HG02763 (cell line): ENCODE data around the gene GMDS.

Experiments used
- ATAC-seq: cut with Tn5 transposase; IDR thresholded peaks from one replicate; pipeline ENCODE4 v1.9.1; 2021; ENCODE audit warnings: mild to moderate bottlenecking, moderate library complexity; ENCODE audit not compliant: unreplicated experiment

The GMDS gene

GRCh38 chr6:2141644-2142290 lies 103.6 kb downstream of the GMDS start:
- no peak for ATAC-seq

GRCh38 chr6:2140438-2141128 lies 104.8 kb downstream of the GMDS start:
- no peak for ATAC-seq

DNA sequence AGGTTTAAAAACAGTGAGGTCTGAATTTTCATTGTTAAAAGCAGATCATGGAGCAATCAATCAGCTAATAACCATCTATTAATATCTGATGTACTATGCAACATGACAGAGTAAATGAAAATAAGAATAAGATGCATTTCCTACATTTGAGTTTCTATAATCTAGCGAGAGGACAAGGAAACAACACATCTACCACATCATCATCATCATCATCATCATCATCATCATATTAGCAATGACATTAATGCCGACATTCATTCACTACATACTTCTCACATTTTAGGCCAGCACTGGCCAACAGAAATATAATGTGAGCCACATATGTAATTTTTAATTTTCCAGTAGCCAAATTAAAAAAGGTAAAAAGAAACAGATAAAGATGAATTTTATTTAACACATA lies 110.0 kb downstream of the GMDS start:
- no peak for ATAC-seq

- ATAC-seq = no peak
Observed at GRCh38 chr6:2134554-2134953, 110.9 kb downstream of the GMDS start.

DNA sequence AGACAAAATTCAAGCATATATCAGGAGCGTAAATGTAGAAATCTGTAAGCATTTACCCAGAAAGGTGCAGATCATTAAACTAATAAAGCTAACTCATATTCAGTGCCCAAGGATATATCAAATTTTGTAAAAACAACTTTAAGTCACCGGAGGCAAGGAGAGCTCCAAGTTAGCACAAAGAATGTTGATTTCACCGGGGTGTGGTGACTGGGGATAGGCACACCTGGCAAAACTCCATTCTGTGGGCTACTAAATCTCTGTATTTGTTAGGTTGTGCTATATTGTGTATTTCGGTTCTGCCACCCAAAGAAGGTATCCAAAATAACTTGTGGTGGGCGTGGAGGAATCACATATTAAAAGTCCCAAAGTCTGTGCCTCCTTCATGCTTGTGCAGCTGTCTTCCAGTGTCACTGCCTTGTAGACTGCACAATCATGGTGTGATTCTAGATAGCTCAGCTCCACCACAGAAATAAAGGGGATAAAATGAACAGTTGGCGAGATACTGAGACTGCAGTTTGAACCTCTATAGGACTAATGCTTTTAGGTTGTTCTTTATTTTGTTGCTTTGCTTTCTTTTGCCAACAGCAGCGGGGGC lies 111.6 kb downstream of the GMDS start:
- ATAC-seq = no peak

GRCh38 chr6:2132916-2133315 lies 112.5 kb downstream of the GMDS start:
- ATAC-seq = no peak

DNA sequence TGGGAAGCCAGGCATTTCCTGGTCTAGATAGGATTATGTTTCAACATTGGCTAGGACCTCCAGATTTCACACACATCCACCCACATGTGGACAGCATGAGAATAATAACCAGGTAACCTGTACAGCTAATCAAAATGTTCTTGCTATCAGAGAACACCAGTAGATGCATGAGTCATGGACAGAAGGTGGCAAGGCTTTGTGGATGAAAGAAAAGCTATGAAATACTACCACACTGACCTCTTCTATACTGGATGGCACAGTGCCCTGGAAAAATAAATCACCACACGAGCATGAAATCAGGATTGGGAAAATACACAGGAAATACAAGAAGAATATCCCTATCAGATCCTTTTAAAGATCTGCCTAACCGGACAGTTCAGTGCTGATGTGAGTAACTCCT lies 113.0 kb downstream of the GMDS start:
- no peak for ATAC-seq

GRCh38 chr6:2129182-2129621 lies 116.2 kb downstream of the GMDS start:
- no peak for ATAC-seq

GRCh38 chr6:2127484-2127911 lies 117.9 kb downstream of the GMDS start:
- peak; percentile 44 for ATAC-seq

DNA sequence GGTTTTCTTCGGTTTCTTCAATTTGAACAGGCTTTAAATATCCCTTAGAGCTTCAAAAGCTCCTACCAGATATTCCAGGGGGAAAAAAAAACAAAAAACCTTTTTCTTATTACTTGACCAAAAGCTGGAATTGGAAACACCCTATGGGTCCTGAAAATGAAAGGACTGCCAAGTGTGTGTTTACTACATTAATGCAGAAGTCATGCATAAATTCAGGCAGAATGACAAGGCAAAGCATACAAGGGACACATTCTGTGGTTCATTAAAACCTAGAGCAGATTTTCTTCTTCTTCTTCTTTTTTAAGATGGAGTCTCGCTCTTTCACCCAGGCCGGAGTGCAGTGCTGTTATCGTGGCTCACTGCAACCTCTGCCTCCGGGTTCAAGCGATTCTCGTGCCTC lies 119.1 kb downstream of the GMDS start:
- ATAC-seq = no peak

DNA sequence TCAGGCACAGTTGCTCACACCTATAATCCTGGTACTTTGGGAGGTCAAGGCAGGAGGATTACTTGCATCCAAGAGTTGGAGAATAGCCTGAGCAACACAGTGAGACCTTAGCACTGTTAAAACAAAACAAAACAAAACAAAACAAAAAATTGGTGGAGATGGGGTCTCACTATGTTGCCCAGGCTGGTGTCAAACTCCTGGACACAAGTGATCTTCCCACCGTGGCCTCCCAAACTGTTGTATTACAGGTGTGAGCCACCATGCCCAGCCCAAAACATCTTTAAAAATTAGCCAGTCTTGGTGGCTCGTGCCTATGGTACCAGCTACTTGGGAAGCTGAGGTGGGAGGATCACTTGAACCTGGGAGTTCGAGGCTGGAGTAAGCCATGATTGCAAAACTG lies 120.2 kb downstream of the GMDS start:
- ATAC-seq = no peak

- no peak for ATAC-seq
Observed at GRCh38 chr6:2124260-2124709, 121.1 kb downstream of the GMDS start.

DNA sequence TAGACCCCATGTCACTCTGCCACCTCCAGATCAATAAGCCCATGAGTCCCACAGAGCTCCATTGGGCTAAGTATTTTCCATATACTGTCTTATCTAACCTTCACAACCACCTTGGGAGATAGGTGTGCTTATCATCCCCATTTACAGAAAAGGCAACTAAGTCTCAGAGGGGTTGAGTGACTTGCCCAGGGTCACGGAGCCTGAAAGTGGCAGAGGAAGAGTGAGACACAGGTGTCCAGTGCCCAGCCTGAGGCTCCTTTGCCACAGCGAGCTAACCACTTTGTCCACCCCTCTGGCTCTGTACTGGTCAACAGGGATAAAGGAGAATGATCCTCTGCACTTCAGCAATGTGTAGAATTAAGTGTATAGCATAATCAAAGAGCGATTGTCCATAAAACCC lies 124.5 kb downstream of the GMDS start:
- no peak for ATAC-seq

DNA sequence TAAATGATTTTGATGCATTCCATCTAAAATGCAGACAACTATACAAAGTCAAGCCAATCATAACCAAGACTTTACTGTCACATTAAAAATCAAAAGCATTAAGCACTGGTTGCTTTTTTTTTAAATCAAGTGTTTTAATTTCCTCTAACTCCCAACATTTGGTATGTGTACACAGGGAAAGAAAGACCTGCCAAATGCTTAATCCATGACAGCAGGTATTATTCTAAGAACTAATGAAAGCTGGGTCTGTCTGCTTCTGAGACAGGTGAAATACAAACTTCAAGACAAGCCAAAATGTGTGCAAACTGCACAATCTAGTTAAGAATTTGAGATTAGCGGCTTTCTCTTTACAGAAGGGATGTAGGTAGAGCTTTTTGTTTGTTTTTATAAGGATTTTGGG lies 126.1 kb downstream of the GMDS start:
- no peak for ATAC-seq

- no peak for ATAC-seq
Observed at GRCh38 chr6:2118136-2118535, 127.3 kb downstream of the GMDS start.

DNA sequence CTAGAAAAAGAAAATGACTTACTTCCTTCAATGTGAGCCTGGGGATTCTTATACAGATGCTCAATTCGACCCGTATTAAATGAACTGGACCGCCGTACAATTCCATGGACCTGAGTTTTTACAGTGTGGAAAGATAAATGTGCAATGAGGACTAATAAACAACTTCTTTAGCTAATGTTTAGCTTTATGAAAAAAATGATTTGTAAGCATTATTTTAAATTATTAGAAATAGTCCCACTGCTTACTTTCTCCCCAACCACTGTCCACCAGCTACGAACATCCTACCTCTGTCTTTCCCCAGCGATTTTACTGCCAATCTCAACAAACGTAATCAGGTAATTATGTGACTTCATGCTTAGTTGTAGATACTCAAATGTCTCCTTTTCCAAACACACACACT lies 128.0 kb downstream of the GMDS start:
- ATAC-seq = no peak

- ATAC-seq = no peak
Observed at GRCh38 chr6:2116496-2116895, 128.9 kb downstream of the GMDS start.

GRCh38 chr6:2114100-2114499 lies 131.3 kb downstream of the GMDS start:
- ATAC-seq = no peak

DNA sequence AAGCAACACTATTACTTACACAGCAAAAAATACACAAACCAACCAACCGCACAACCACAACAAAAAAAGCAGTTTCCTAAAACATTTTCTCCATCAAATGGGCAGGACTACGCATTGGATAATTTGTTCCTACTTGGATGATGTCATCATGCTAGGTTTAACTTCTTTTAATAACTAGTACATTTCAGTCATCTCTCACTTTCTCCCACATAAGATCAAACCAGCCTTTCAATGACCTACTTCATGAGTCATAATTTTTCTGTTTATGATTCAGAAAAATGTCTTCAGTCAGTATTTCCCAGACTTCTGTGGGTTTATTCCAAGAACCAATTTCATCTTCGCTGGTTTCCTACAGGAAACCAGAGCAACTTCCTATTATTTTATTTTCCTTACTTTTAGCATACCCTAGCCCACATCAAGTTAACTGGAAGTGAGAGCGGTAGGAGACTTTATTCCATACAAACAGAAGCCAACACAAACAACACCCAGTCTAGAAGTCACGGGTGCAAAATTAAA lies 134.2 kb downstream of the GMDS start:
- ATAC-seq = no peak

DNA sequence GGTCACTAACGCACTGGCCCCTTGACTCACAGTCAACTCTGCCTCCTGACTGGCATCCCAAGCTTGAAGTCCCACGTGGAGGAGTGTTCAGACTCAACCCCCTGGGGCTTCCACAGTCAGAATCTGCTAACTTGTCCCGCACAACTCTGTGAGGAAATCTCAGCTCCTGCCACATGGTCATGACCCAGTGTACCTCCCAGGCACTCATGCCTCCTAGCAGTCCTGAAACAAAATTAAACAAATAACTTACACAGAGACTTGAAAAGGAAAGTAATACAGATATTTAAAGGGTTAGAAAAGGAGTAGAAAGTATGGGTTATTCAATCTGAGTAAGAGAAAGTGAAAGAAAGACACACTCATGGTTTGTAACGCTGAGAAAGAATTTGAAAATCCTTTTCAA lies 134.9 kb downstream of the GMDS start:
- no peak for ATAC-seq

GRCh38 chr6:2109796-2110195 lies 135.6 kb downstream of the GMDS start:
- ATAC-seq = no peak

DNA sequence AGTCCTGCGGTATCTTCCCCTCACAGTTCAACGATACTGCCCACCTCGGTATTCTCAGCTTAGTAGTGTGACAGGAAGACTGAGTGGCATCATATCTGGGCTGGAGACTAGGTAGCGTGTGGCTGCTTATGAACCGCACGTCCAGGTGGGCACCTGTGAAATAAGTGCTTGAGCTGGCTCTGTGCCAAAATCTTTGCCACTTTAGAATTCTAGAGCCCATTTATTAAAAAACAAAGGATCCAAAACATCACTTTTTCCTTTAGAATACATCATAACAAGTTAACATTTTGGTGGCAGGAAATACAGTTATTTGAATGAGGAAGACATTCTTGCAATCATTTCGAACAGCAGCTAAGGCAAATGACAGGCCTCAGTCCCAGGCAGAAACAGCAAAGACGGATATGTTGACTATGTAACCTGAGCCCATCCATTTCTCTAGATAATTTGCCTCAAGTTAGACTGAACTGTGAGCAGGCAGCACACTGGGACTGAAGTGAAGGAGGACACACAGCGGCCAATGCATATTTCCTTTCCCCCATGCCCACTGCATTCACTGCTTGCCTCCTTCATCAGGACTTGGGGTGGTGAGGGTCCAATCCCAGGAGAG lies 136.6 kb downstream of the GMDS start:
- no peak for ATAC-seq
